H1 (cell line): Measurements from ENCODE around the gene USP6. TPM values are rescaled to one million over a fixed set of nuclear protein-coding genes. Genes with fewer than 3 reads are reported as not detected.

ENCODE experiments used
- ASH2L ChIP-seq: fragments of 200-600, 300-600 bp; sonication (generic); IDR thresholded peaks from one replicate; pipeline ENCODE4 v1.7.1; 2017; ENCODE audit warnings: low read length
- BCL11A ChIP-seq, 2 experiments: IDR thresholded peaks; one replicate each; pipeline ENCODE4 v1.6.1; 2011; ENCODE audit warnings: low read depth in 2 of 2, low read length in 2 of 2, mild to moderate bottlenecking in 2 of 2
- BRCA1 ChIP-seq: IDR thresholded peaks from 2 replicates; pipeline ENCODE4 v1.6.1; 2012; ENCODE audit warnings: low read depth, low read length, improper control_type of control experiment
- EP300 ChIP-seq, 2 experiments: IDR thresholded peaks; 1 replicate in 1 of 2; 2 replicates in 1 of 2; pipeline ENCODE4 v1.6.1; 2011 to 2012; ENCODE audit warnings: low read depth in 2 of 2, low read length in 2 of 2, mild to moderate bottlenecking in 2 of 2, borderline replicate concordance in 1 of 2, inconsistent platforms in 1 of 2, moderate library complexity in 1 of 2
- JUND ChIP-seq: IDR thresholded peaks from 2 replicates; pipeline ENCODE4 v1.6.1; 2011; ENCODE audit warnings: mild to moderate bottlenecking, improper control_type of control experiment, low read length
- RFX5 ChIP-seq: IDR thresholded peaks from 2 replicates; pipeline ENCODE4 v1.6.1; 2011; ENCODE audit warnings: low read depth, low read length, improper control_type of control experiment, borderline replicate concordance
- polyA plus RNA-seq, 7 experiments: library from polyadenylated mRNA; depleted of rRNA in 3 of 7; stranded (reverse) in 5 of 7; unstranded in 2 of 7; fragments of >200 nt in 5 of 7; fragments of 200-250 nt in 2 of 7; gene quantifications; 1 replicate in 5 of 7; 2 replicates in 1 of 7; 4 replicates in 1 of 7; pipeline versions ENCODE4 v1.2.1 to v1.2.3, GENCODE V29; 2011 to 2013; ENCODE audit warnings: missing spikeins in 2 of 7, mixed read lengths in 2 of 7
- total RNA-seq: library from RNA; stranded (reverse); fragmentation: NEBNext Ultra II Directional; extraction: Animal tissue kit (Norgen Biotek cat#: 25700); gene quantifications from 2 replicates; pipeline ENCODE4 v1.2.1, GENCODE V29; 2021
- TF ChIP-seq, protein P1 (sequence below): IDR thresholded peaks from 2 replicates; pipeline ENCODE4 v1.6.1; 2012; ENCODE audit warnings: low read length, inconsistent platforms
- TF ChIP-seq, protein P2 (sequence below): IDR thresholded peaks from 2 replicates; pipeline ENCODE4 v1.6.1; 2012; ENCODE audit warnings: inconsistent platforms

Gene USP6
- total and polyA plus RNA-seq, 2 of the 8 experiments (the other 6 are each of a cell fraction or from before 2014, with no cell fraction given), result 0.08 to 0.32 TPM

DNA sequence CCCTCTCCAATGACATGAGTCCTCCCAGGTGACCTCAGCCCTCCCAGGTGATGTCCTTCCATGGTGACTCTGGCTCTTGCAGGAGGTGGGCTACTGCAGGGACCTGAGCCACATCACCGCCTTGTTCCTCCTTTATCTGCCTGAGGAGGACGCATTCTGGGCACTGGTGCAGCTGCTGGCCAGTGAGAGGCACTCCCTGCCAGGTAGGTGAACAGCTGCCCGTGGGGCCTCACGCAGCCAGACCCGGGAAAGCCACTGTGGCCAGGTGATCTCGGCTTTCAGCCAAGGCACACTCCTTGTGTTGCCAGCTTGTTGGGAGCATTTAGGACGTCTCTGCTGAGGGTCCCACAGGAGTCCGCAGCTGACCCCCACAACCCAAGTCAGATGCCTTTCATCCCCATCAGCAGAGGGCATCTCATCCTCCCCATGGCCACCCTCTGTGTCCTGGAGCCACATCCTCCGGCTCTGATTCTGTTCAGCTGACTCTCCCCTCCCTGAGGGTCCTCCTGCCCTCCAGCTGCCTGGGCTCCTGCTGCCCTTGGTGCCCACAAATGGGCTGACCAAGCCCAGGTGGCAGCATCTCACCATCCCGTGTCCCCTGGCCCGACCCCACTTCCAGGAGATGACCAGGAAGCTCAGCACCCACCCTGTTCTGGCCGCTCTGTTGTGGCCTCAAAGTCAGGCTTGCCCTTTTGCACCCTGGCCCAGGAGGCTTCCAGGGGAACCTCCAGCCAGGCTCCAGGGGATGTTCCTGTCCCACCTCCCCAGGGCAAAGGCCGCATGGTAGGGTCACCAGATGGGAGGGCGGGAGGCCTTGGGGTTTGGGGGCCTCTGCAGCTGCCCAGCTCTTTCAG lies 20.1 kb downstream of the USP6 start (continued):
- TF ChIP-seq, protein P1, sequence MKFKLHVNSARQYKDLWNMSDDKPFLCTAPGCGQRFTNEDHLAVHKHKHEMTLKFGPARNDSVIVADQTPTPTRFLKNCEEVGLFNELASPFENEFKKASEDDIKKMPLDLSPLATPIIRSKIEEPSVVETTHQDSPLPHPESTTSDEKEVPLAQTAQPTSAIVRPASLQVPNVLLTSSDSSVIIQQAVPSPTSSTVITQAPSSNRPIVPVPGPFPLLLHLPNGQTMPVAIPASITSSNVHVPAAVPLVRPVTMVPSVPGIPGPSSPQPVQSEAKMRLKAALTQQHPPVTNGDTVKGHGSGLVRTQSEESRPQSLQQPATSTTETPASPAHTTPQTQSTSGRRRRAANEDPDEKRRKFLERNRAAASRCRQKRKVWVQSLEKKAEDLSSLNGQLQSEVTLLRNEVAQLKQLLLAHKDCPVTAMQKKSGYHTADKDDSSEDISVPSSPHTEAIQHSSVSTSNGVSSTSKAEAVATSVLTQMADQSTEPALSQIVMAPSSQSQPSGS, result no peak
- TF ChIP-seq, protein P2, sequence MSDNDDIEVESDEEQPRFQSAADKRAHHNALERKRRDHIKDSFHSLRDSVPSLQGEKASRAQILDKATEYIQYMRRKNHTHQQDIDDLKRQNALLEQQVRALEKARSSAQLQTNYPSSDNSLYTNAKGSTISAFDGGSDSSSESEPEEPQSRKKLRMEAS, result no peak
- TF ChIP-seq EP300 (IDR thresholded peaks at IDR 0.05; ENCODE audit: borderline replicate concordance in 1 of 2, low read depth in 2 of 2, low read length in 2 of 2) (no peak), ASH2L (no peak), RFX5 (no peak), BCL11A (IDR thresholded peaks at IDR 0.05; ENCODE audit: low read depth in 2 of 2, low read length in 2 of 2) (no peak), JUND (no peak), BRCA1 (no peak)
